ENCODE data around the gene CUX1. TPM values are rescaled to one million over a fixed set of nuclear protein-coding genes. Genes with fewer than 3 reads are reported as not detected.

Gene CUX1
- total RNA-seq, 1 donor from 2014 or later: 40.5 TPM

- FAIRE-seq: no peak
- Histone ChIP-seq H3K4me3 (ENCODE audit: low read depth, low read length) (no peak overlapping the region), H3K36me3 (ENCODE audit: control insufficient read depth, insufficient read depth, low read length) (no peaks in the 10 kb centered on the region), H3K27me3 (ENCODE audit: control insufficient read depth, insufficient read depth, low read length) (peaks cover 1% of the 10 kb centered on the region)
- no peak for DNase-seq (ENCODE audit: low read depth)
- no peak for TF ChIP-seq CTCF (IDR thresholded peaks at IDR 0.05; ENCODE audit: insufficient read depth, low read length, severe bottlenecking)
Measured at GRCh38 chr7:102291916-102292267, 474.5 kb downstream of the CUX1 start.

DNA sequence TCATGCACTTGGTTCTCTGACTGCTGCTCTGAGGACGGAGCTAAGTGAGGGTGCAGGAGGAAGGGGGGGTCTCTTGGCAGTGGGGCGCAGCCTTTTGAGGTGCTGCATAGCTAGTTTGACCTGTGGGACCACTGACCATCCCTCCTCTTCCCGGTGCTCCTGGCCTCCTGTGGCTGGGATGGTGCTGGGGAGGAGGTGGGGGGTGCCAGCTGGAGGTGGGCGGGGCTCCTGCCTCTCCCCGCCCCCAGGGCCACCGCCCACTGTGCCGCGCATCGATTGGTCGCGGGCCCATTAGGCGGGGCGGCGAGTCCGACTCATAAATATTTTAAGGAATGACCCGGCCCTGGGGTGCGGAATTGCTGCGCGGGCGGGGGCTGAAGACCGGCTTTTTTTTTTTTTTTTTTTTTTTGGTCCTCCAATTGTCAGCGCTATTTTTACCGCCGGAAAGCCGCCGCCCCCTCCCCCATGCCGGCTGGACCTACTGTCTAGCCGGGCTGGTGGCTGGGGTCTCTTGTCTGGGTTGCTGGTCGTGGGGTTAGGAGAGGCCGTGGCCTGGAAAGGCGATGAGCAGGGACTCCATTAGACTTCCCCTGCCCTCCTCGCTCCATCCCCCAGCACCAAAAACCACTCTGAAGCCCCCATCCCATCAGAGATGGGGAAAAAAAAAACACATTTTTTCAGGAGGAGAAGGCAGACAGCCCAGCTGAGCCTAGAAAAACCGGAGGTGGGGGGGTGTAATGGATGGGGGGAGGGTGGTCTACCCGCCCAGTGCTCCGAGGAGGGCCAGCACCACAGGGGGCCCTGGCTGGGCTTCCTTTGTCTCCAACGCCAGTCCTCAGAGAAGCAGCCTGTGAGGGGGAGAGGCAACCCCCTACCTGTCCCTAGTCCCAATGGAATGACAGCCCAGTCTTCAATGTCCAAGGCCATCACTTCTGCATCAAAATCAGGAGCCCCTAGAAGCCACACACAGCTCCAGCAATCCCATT lies 475.7 kb downstream of the CUX1 start:
- no peak overlapping the region for H3K4me3 ChIP-seq (ENCODE audit: low read depth, low read length)
- TF ChIP-seq CTCF (IDR thresholded peaks at IDR 0.05; ENCODE audit: insufficient read depth, low read length, severe bottlenecking): no peak
- DNase-seq (ENCODE audit: low read depth): no peak
- H3K27me3 ChIP-seq (ENCODE audit: control insufficient read depth, insufficient read depth, low read length): peaks cover 1% of the 10 kb centered on the region
- FAIRE-seq: no peak
- H3K36me3 ChIP-seq (ENCODE audit: control insufficient read depth, insufficient read depth, low read length): no peaks in the 10 kb centered on the region

DNA sequence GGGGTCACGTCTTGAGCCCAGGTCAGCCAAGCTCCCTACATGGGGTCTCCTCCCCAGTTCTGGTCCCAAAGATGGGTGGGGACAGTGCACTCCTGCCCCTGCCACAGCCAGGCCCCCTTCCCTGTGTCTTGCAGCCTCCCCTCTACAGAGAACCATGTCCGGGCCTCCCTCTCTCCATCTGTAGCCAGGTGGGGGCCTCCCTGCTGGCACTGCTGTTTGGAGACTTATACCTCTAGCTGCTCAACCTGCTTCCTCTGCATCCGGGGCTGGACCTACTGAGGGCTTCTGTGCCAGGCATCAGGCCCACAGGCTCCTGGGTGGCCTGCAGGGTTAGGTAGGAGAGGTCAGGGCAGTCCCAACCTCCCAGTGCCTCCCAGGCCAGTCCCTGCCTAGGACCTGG lies 477.2 kb downstream of the CUX1 start:
- Histone ChIP-seq H3K27me3 (ENCODE audit: control insufficient read depth, insufficient read depth, low read length) (peaks cover 1% of the 10 kb centered on the region), H3K36me3 (ENCODE audit: control insufficient read depth, insufficient read depth, low read length) (no peaks in the 10 kb centered on the region), H3K4me3 (ENCODE audit: low read depth, low read length) (no peak overlapping the region)
- no peak for TF ChIP-seq CTCF (IDR thresholded peaks at IDR 0.05; ENCODE audit: insufficient read depth, low read length, severe bottlenecking)
- no peak for FAIRE-seq
- no peak for DNase-seq (ENCODE audit: low read depth)

DNA sequence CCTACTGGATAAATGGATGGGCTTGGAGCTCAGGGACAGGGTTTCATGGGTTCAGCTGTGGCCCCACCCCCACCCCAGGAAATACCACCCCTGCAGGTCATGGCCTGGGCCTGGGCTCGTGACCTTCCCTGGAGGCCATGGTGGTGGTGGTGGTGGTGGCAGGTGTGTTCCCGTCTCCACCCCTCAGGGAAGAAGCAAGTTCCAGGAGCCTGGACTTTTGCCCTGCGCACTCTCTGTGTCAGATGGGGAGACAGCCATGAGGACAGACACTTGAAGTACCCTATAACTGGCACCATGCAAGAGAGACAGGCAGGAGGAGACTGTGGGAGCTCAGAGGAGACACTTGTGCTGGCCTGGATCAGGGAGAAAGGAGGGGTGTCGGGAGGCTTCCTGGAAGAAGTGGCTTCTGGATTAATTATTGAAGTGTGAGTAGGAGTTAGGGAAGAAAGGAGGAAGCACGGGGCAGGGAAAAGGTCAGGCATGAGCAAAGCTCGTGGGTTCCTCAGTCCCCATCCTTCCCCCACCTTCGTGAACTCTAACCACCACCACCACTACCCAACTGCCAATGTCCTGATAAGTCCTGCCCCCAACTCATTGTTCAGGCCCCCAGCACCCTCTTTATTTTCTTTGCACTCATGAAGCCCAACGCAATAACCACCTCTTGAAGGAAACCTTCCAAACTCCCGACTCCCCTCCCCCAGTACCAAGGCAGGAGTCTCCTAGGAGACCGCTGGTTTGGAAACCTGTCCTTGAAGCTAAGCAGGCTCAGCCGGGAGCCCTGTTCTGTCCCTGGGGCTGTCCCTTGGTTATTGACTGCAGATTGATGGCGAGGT lies 478.1 kb downstream of the CUX1 start:
- Histone ChIP-seq H3K4me3 (ENCODE audit: low read depth, low read length) (no peak overlapping the region), H3K27me3 (ENCODE audit: control insufficient read depth, insufficient read depth, low read length) (peaks cover 5% of the 10 kb centered on the region), H3K36me3 (ENCODE audit: control insufficient read depth, insufficient read depth, low read length) (no peaks in the 10 kb centered on the region)
- no peak for TF ChIP-seq CTCF (IDR thresholded peaks at IDR 0.05; ENCODE audit: insufficient read depth, low read length, severe bottlenecking)
- FAIRE-seq: no peak
- DNase-seq (ENCODE audit: low read depth): no peak

DNA sequence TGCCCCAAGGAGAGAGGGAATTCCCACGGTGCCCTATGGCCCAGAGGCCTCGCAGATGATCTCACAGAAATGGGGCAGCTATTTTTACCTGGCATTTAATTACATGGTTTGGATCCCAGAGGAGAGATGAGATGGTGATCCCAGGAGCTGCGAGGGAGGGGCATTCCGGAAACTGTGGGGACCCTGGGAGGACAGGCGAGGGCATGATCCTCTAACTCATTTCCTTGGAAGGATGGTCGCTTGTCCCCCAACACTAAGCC lies 478.7 kb downstream of the CUX1 start:
- Histone ChIP-seq H3K27me3 (ENCODE audit: control insufficient read depth, insufficient read depth, low read length) (peaks cover 5% of the 10 kb centered on the region), H3K4me3 (ENCODE audit: low read depth, low read length) (no peak overlapping the region), H3K36me3 (ENCODE audit: control insufficient read depth, insufficient read depth, low read length) (no peaks in the 10 kb centered on the region)
- FAIRE-seq (no peak), DNase-seq (ENCODE audit: low read depth) (no peak)
- TF ChIP-seq CTCF (IDR thresholded peaks at IDR 0.05; ENCODE audit: insufficient read depth, low read length, severe bottlenecking): no peak
